CD4-positive, alpha-beta T cell treated with Interleukin-4 for 4 hours (primary cell): ENCODE results near the gene MOCOS.

Experiments
- DNase-seq: peaks from one replicate; pipeline ENCODE4 v3.0.0-alpha.2; 2020

MOCOS gene

DNA sequence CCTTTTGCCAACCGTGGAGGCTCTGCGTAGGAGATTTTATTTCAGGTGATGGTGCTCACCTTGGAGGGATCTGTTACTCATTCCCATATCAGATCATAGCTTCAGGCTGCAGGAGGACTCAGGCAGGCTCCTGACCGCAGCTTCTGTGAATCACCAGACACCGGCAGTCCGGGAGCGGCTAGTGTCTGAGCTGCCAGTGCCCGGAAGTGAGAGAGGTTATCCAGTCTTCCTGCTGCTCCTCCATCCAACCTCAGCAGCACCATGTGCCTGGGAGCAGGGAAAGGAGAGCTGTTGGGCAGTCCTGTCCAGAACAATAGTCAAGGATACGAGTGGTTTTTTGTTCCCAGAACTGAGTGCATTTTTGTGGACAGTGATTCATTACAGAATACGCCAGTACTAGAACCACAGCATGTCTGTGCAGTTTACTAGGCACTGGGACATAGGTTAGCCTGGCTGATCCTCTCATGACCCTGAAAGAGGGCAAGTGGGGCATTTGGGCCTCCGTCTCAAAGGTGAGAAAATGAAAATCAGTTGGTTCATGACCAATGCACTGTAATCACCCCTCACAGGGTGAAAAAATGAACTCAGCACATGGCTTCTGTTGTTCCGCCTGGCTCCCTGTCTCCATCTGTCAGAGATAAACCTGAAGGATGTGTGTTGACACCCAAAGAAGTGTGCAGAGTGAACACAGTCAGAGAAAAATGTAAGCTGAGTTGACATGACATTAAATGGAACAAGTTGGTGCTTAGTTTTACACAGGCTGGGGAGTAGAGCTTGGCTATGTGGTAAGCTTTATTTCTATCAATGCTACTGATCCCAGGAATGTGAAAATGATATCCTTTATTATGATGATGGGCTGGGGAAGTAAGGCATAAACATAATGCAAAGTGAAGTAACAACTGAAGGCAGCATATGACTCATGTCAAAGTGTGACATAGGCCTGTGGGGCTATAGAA lies 122.4 kb downstream of the MOCOS start:
- no peak for DNase-seq

- no peak for DNase-seq
Measured at GRCh38 chr18:36311026-36311570, 123.8 kb downstream of the MOCOS start.

GRCh38 chr18:36312806-36313395 lies 125.6 kb downstream of the MOCOS start:
- DNase-seq, result no peak

DNA sequence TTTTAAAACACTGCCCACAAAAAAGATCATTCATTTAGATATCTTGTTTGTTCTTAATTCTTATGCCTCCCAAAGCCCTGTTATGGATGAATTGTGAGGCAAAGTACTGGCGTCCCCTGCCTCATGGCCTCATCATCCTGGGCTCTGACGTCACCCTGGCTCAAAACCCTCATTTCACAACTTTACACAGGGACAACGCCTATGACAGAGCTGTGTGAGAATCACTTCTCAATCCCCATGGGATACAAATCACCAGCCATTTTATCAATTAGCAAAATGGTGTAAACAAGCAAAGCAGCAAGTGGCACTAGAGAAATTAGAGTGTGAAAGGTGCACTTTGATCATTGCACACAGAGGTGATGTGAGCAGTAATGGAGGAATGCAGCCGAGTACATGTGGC lies 126.8 kb downstream of the MOCOS start:
- no peak for DNase-seq

DNA sequence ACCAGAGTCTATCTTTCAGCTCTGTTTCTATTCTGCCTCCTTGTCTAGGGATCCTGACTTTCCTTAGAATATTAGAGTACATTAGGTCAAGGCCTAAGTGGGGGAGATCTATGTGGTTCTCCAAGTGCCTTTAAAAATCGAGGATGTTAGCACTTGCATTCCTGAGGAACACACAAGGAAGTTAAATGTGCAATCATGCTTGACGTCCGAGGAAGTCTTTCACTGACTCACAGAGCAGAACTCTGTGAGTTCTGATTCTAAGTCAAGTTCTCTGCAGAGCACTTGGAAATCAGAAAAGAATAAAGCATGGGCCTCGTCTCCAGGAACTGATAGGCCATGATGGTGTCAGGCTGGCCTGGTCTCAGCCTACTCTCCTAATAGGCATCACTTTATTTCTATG lies 127.5 kb downstream of the MOCOS start:
- no peak for DNase-seq

DNA sequence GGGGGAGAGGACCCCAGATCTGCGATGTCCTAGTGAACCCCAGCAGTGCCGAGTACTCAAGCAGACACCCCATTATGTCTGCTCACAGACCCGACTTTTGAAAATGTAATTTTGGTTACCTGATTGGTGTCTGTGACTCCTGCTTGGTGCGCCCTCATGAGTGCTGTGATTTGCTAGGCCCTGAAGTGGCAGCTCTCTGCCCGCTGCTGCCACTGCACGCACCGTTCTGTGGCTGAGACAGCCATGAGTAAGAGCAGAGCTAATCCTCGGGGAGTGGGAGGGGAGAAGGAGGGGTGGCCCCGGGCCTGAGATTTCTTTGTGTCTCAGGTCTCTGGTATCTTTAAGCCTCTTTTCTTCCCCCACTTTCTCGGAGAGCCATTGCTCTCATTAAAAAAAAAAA lies 128.4 kb downstream of the MOCOS start:
- DNase-seq, result no peak

GRCh38 chr18:36316246-36316645 lies 128.9 kb downstream of the MOCOS start:
- no peak for DNase-seq
